ENCODE measurements around the gene DDX6.
"Not testable (repeated sequence)": the region's sequence is repeated elsewhere in the genome, so short reads cannot be mapped to it uniquely, and the experiment has no call there.

DNA sequence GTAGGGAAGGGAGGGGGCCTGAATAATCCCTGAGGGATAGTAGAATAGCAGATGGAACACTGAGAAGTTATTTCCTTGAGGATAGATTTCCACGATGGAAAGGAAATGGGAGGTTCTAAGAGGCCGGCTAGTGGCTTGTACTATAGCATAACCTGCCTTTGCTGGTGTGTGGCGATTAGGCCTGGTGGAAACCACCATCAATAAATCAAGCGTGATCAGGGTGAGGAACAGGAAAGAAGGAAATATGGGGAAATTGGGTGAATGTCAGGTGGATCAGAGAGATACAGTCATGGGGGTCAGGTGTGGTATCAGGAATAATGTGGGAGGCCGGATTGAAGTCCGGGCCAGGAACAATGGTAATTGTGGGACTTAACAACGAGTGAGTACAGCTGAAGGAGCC is 72.4 kb downstream of the DDX6 start:
- TF ChIP-seq POLR2AphosphoS5, POLR2A (IDR thresholded peaks at IDR 0.05; ENCODE audit: low read depth, low read length): not testable (repeated sequence)

Measured in GM12891 (cell line).